Iris pigment epithelial cell (primary cell): ENCODE measurements around the gene COPRS.

Experiments
- DNase-seq: peaks from one replicate; pipeline ENCODE4 v3.0.0-alpha.2; 2011; ENCODE audit warnings: low read depth

COPRS gene

GRCh38 chr17:31807846-31808245 is 51.2 kb downstream of the COPRS start:
- DNase-seq, result no peak

- DNase-seq, result no peak
Measured at GRCh38 chr17:31806921-31807320, 52.1 kb downstream of the COPRS start.

- peak; percentile 43 for DNase-seq
Measured at GRCh38 chr17:31803494-31804213, 55.4 kb downstream of the COPRS start.

GRCh38 chr17:31802502-31802901 is 56.5 kb downstream of the COPRS start:
- no peak for DNase-seq
